Thymus (tissue), 11 donors: ENCODE results near the gene CX3CR1. TPM values are rescaled to one million over a fixed set of nuclear protein-coding genes. Genes with fewer than 3 reads are reported as not detected.
"Not testable (repeated sequence)": the region's sequence is repeated elsewhere in the genome, so short reads cannot be mapped to it uniquely, and the experiment has no call there.

Experiments
- DNase-seq, 9 donors: peaks; one replicate each; pipeline ENCODE4 v3.0.0-alpha.2; 2013; ENCODE audit warnings: low spot score in 9 of 9, low read depth in 6 of 9, missing footprints in 1 of 9
- H3K27ac ChIP-seq, 2 donors: one replicate each; pipeline ENCODE4 v1.5.1; 2013; ENCODE audit warnings: control low read depth in 1 of 2, low read depth in 1 of 2, low read length in 1 of 2, mild to moderate bottlenecking in 1 of 2, moderate library complexity in 1 of 2
- H3K27me3 ChIP-seq, 2 donors: one replicate each; pipeline ENCODE4 v1.5.1; 2013; ENCODE audit warnings: low read length in 1 of 2; ENCODE audit not compliant: control insufficient read depth in 2 of 2, insufficient read depth in 1 of 2
- H3K36me3 ChIP-seq, 2 donors: one replicate each; pipeline ENCODE4 v1.5.1; 2013; ENCODE audit warnings: low read length in 1 of 2, mild to moderate bottlenecking in 1 of 2, moderate library complexity in 1 of 2; ENCODE audit not compliant: control insufficient read depth in 2 of 2, insufficient read depth in 2 of 2
- H3K4me1 ChIP-seq, 2 donors: one replicate each; pipeline ENCODE4 v1.5.1; 2013; ENCODE audit warnings: low read length in 2 of 2; ENCODE audit not compliant: control insufficient read depth in 2 of 2, insufficient read depth in 2 of 2
- H3K4me3 ChIP-seq, 2 donors: one replicate each; pipeline ENCODE4 v1.5.1; 2013; ENCODE audit warnings: low read length in 2 of 2, control low read depth in 1 of 2, mild to moderate bottlenecking in 1 of 2
- H3K9me3 ChIP-seq, 2 donors: one replicate each; pipeline ENCODE4 v1.5.1; 2013; ENCODE audit warnings: low read length in 1 of 2, mild to moderate bottlenecking in 1 of 2; ENCODE audit not compliant: control insufficient read depth in 2 of 2, insufficient read depth in 1 of 2
- WGBS: extraction: QIAGEN DNeasy Blood & Tissue Kit; methylation state at CpG from one replicate; pipeline ENCODE4 v1.1.7; 2013; 5-methylcytosine and 5-hydroxymethylcytosine counted together
- polyA plus RNA-seq: library from polyadenylated mRNA; stranded (reverse); fragments of 200-250 nt; gene quantifications from one replicate; pipeline ENCODE4 v1.2.3, GENCODE V29; 2013
- total RNA-seq: library from RNA; stranded (reverse); fragments of 120-200 nt; gene quantifications from one replicate; pipeline ENCODE4 v1.2.4, GENCODE V29; 2013
- donor health status: healthy.

Gene CX3CR1
- total and polyA plus RNA-seq, 2 donors = 0.55 to 2.3 TPM

GRCh38 chr3:39321574-39321983 lies 41.7 kb upstream of the CX3CR1 start:
- 97% methylated on average over 2 of the region's 2 CpGs for WGBS
- H3K9me3 ChIP-seq, H3K4me1 ChIP-seq, H3K4me3 ChIP-seq, DNase-seq, H3K27ac ChIP-seq, H3K27me3 ChIP-seq, H3K36me3 ChIP-seq: not testable (repeated sequence)

DNA sequence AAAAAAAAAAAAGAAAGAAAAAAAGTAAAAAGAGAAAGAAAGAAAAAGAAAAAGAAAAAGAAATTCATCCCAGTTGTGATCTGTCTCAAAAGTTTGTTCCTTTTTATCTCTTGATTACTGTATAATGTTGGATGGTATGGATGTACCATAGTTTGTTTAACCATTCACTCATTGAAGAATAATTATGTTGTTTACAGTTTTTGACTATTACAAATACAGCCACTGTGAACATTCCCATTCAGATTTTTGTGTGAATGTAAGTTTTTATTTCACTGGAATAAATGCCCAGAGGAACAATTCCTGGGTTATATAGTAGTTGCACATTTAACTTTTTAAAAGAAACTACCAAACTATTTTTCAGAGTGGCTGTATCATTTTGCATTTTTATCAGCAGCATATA lies 39.4 kb upstream of the CX3CR1 start:
- no peak overlapping the region for H3K27ac ChIP-seq
- no peak overlapping the region for H3K4me3 ChIP-seq
- no peaks in the 10 kb centered on the region for H3K27me3 ChIP-seq
- no peak for DNase-seq
- H3K4me1 ChIP-seq = peaks cover 3 to 8% of the 10 kb centered on the region in 2 donors
- peaks cover 0 to 6% of the 10 kb centered on the region in 2 donors for H3K9me3 ChIP-seq
- H3K36me3 ChIP-seq = no peaks in the 10 kb centered on the region

DNA sequence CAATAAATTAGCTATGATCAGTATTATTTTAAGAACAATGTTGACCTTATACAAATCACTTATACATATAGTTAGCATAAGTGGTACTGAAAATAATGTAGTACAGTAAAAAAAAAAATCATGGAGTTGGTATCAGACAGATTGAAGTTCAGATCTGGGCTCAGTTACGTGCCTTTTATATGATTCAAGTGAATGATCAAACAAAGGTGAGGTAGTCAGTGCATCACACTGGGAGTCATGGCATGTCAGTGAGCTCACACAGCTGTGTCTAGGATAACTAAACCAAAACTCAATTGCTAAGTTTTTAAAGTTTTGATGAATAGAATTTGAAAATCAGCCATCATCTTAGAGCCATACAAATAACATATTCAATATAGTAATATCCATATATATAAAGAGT lies 38.5 kb upstream of the CX3CR1 start:
- Histone ChIP-seq H3K9me3 (peaks cover 0 to 8% of the 10 kb centered on the region in 2 donors), H3K27ac (no peak overlapping the region), H3K27me3 (no peaks in the 10 kb centered on the region), H3K4me1 (peaks cover 0 to 4% of the 10 kb centered on the region in 2 donors), H3K36me3 (no peaks in the 10 kb centered on the region), H3K4me3 (no peak overlapping the region)
- no peak for DNase-seq
- WGBS = 91% methylated on average over 1 of the region's 1 CpG

GRCh38 chr3:39317571-39318169 lies 37.8 kb upstream of the CX3CR1 start:
- no peak for DNase-seq
- Histone ChIP-seq H3K9me3 (peaks cover 0 to 8% of the 10 kb centered on the region in 2 donors), H3K4me1 (peaks cover 0 to 4% of the 10 kb centered on the region in 2 donors), H3K27ac (no peak overlapping the region), H3K36me3 (no peaks in the 10 kb centered on the region), H3K27me3 (no peaks in the 10 kb centered on the region), H3K4me3 (no peak overlapping the region)
- 98% methylated on average over 2 of the region's 2 CpGs for WGBS

DNA sequence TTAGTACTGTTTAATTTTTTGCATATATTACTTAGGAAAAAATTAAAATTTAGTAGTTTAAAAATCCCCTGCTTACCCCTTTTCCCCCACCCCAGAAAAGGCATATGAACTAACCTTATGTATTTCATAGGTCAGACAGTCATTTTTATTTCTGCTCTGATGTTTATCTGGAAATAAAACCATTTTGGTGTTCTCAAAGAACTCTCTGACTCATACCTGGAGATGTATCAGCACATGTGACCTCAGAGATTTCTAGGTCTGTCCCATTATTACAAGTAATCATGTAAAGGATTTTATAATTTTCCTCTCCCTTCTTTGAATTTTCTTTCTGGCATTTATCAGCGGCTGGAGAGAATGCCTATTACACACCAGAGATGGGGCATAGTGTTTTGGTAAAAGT lies 35.6 kb upstream of the CX3CR1 start:
- Histone ChIP-seq H3K27me3 (no peaks in the 10 kb centered on the region), H3K27ac (no peak overlapping the region), H3K36me3 (no peaks in the 10 kb centered on the region), H3K9me3 (peaks cover 0 to 8% of the 10 kb centered on the region in 2 donors), H3K4me3 (no peak overlapping the region), H3K4me1 (no peaks in the 10 kb centered on the region)
- WGBS = 98% methylated on average over 1 of the region's 1 CpG
- DNase-seq = no peak

- H3K27me3 ChIP-seq = no peaks in the 10 kb centered on the region
- H3K4me3 ChIP-seq = no peak overlapping the region
- H3K36me3 ChIP-seq = no peaks in the 10 kb centered on the region
- DNase-seq = no peak
- H3K9me3 ChIP-seq = peaks cover 0 to 8% of the 10 kb centered on the region in 2 donors
- no peak overlapping the region for H3K27ac ChIP-seq
- H3K4me1 ChIP-seq = no peaks in the 10 kb centered on the region
Observed at GRCh38 chr3:39313289-39313688, 33.5 kb upstream of the CX3CR1 start.

DNA sequence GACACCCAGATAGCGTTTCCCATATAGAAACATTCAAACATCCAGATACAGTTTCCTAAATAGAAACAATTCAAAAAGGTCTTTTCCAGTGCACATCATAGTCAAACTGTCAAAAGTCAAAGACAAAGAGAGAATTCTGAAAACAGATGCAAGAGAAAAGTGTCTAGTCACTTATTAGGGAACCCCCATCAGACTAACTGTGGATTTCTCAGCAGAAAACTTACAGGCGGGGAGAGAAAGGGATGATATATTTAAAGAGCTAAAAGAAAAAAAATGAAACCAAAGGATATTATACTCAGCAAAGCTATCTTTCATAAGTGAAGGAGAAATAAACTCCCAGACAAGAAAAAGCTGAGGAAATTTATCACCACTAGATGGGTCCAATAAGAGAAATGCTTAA lies 22.3 kb upstream of the CX3CR1 start:
- Histone ChIP-seq H3K4me1 (no peaks in the 10 kb centered on the region), H3K27ac (no peak overlapping the region), H3K9me3 (peaks cover 6 to 22% of the 10 kb centered on the region in 2 donors), H3K27me3 (no peaks in the 10 kb centered on the region), H3K36me3 (peaks cover 0 to 3% of the 10 kb centered on the region in 2 donors), H3K4me3 (no peak overlapping the region)
- DNase-seq = no peak
- WGBS = 97% methylated on average over 2 of the region's 2 CpGs

DNA sequence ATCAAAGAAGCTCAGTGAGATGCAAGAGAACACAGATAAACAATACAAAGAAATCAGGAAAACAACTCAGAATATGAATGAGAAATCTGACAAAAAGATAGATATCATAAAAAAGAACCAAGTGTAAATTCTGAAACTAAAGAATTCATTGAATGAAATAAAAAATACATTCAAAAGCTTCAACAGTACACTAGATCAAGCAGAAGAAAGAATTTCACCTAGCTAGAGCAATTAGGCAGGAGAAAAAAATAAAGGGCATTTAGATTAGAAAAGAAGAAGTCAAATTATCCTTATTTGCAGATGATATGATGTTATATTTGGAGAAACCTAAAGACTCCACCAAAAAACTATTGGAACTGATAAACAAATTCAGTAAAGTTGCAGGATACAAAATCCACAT lies 19.4 kb upstream of the CX3CR1 start:
- H3K27me3 ChIP-seq = no peaks in the 10 kb centered on the region
- H3K9me3 ChIP-seq = peaks cover 3 to 13% of the 10 kb centered on the region in 2 donors
- H3K4me3 ChIP-seq = no peak overlapping the region
- peaks cover 0 to 3% of the 10 kb centered on the region in 2 donors for H3K36me3 ChIP-seq
- no peak overlapping the region for H3K27ac ChIP-seq
- no peak for DNase-seq
- peaks cover 18 to 23% of the 10 kb centered on the region in 2 donors for H3K4me1 ChIP-seq

- H3K9me3 ChIP-seq = peaks cover 3 to 10% of the 10 kb centered on the region in 2 donors
- H3K36me3 ChIP-seq = no peaks in the 10 kb centered on the region
- no peaks in the 10 kb centered on the region for H3K27me3 ChIP-seq
- no peak overlapping the region for H3K4me3 ChIP-seq
- H3K27ac ChIP-seq = no peak overlapping the region
- 94% methylated on average over 4 of the region's 4 CpGs for WGBS
- peaks cover 25 to 49% of the 10 kb centered on the region in 2 donors for H3K4me1 ChIP-seq
- no peak for DNase-seq
Observed at GRCh38 chr3:39296197-39297077, 16.6 kb upstream of the CX3CR1 start.
